ENCODE results near the gene OR8J1. TPM values are rescaled to one million over a fixed set of nuclear protein-coding genes. Genes with fewer than 3 reads are reported as not detected.
"Not testable (repeated sequence)": the region's sequence is repeated elsewhere in the genome, so short reads cannot be mapped to it uniquely, and the experiment has no call there.

Gene OR8J1
- total RNA-seq, 1 donor from 2014 or later = not detected

DNA sequence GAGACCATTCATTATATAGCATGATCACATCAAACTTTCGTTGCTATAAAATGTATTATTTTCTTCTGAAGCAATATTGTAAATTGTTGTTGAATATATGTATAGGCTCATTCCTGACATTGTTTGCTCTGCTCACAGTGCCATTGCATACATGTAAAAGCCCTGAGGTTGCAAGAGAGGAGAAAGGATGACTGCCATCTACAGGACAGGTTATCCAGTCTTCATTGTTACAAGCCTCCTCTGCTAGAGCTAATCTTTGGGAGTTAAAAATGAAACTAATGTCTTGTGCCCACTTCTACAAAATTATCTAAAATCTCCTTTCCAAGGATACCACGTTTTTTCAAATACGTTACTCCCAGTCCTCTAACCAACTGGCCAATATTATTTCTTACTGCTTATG, 42.0 kb downstream of the OR8J1 start:
- TF ChIP-seq, protein P1, sequence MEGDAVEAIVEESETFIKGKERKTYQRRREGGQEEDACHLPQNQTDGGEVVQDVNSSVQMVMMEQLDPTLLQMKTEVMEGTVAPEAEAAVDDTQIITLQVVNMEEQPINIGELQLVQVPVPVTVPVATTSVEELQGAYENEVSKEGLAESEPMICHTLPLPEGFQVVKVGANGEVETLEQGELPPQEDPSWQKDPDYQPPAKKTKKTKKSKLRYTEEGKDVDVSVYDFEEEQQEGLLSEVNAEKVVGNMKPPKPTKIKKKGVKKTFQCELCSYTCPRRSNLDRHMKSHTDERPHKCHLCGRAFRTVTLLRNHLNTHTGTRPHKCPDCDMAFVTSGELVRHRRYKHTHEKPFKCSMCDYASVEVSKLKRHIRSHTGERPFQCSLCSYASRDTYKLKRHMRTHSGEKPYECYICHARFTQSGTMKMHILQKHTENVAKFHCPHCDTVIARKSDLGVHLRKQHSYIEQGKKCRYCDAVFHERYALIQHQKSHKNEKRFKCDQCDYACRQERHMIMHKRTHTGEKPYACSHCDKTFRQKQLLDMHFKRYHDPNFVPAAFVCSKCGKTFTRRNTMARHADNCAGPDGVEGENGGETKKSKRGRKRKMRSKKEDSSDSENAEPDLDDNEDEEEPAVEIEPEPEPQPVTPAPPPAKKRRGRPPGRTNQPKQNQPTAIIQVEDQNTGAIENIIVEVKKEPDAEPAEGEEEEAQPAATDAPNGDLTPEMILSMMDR (IDR thresholded peaks at IDR 0.05; ENCODE audit: borderline replicate concordance) = no peak
- Histone ChIP-seq H3K9me3 (replicated peaks) (no peaks in the 10 kb centered on the region), H3K27ac (replicated peaks) (no peak overlapping the region), H3K36me3 (no peaks in the 10 kb centered on the region), H3K27me3 (ENCODE audit: low read depth) (no peaks in the 10 kb centered on the region), H3K4me3 (no peak overlapping the region), H3K4me1 (no peaks in the 10 kb centered on the region)
- DNase-seq = no peak
- intact Hi-C loops (cut with micrococcal nuclease) = no loop called here

DNA sequence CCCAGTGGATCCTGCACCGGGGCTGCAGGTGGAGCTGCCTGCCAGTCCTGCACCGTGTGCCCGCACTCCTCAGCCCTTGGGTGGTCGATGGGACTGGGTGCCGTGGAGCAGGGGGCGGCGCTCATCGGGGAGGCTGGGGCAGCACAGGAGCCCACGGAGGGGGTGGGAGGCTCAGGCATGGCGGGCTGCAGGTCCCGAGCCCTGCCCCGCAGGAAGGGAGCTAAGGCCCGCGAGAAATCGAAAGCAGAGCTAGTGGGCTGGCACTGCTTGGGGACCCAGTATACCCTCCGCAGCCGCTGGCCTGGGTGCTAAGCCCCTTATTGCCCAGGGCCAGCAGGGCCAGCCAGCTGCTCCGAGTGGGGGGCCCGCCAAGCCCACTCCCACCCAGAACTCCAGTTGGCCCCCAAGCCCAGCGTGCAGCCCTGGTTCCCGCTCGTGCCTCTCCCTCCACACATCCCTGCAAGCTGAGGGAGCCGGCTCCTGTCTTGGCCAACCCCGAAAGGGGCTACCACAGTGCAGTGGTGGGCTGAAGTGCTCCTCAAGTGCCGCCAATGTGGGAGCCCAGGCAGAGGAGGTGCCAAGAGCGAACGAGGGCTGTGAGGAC, 47.9 kb downstream of the OR8J1 start:
- H3K9me3 ChIP-seq (replicated peaks); H3K27me3 ChIP-seq (ENCODE audit: low read depth); DNase-seq; H3K27ac ChIP-seq (replicated peaks); H3K36me3 ChIP-seq; intact Hi-C loops (cut with micrococcal nuclease); H3K4me3 ChIP-seq; H3K4me1 ChIP-seq: not testable (repeated sequence)

DNA sequence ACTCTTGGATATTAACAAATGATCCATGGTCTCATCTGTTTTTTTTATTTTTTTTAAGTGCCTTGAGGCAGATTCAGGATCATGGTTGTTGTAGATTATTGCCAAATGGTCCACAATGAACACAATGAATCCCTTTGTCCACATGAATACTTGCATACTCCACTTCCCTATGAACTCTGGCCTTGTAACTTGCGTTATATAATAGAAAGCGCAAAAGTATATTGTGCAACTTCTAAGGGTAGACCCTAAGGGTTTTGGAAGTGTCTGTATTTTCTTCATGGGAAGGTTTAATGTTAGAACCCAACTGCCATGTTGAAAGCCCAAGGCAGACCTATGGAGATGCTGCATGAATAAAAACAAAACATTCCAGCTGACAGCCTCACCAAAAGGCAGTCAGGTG, 50.3 kb downstream of the OR8J1 start:
- no peaks in the 10 kb centered on the region for H3K4me1 ChIP-seq
- no peak overlapping the region for H3K4me3 ChIP-seq
- DNase-seq = no peak
- no peak overlapping the region for H3K27ac ChIP-seq (replicated peaks)
- TF ChIP-seq, protein P1 (IDR thresholded peaks at IDR 0.05; ENCODE audit: borderline replicate concordance) = no peak
- intact Hi-C loops (cut with micrococcal nuclease) = no loop called here
- H3K36me3 ChIP-seq = no peaks in the 10 kb centered on the region
- no peaks in the 10 kb centered on the region for H3K27me3 ChIP-seq (ENCODE audit: low read depth)
- peaks cover 4% of the 10 kb centered on the region for H3K9me3 ChIP-seq (replicated peaks)

DNA sequence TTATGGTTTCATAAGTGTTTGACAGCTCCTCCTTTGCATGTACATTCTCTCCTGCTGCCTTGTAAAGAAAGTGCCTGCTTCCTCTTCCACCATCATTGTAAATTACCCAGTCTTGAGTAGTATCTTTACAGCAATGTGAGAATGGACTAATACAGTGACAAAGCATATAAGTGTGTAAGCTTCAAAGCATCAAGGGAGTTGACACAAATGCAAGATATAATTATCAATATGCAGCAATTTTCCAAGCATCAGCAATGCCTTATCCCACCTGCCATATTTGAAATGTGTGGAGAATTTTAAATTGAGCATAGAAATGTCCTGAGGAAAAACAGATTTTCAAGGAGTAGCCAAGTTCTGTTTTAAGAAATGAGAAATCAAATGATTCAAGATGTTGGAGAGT, 56.7 kb downstream of the OR8J1 start:
- H3K9me3 ChIP-seq (replicated peaks) = no peaks in the 10 kb centered on the region
- intact Hi-C loops (cut with micrococcal nuclease) = no loop called here
- no peaks in the 10 kb centered on the region for H3K36me3 ChIP-seq
- no peak for DNase-seq
- no peak overlapping the region for H3K27ac ChIP-seq (replicated peaks)
- no peaks in the 10 kb centered on the region for H3K4me1 ChIP-seq
- TF ChIP-seq, protein P1 (IDR thresholded peaks at IDR 0.05; ENCODE audit: borderline replicate concordance) = no peak
- H3K27me3 ChIP-seq (ENCODE audit: low read depth) = no peaks in the 10 kb centered on the region
- no peak overlapping the region for H3K4me3 ChIP-seq

Other genes with a start within 250 kb of the OR8J1 start
- not detected for gene OR8H3, start 231.9 kb upstream of the OR8J1 start, total RNA-seq
- gene OR8J3, start 214.1 kb upstream of the OR8J1 start, total RNA-seq = not detected
- gene OR8K5, start 194.0 kb upstream of the OR8J1 start, total RNA-seq = not detected
- not detected for gene OR5J2, start 177.7 kb upstream of the OR8J1 start, total RNA-seq
- not detected for gene OR5T2, start 120.0 kb upstream of the OR8J1 start, total RNA-seq
- not detected for gene OR5T3, start 102.0 kb upstream of the OR8J1 start, total RNA-seq
- gene OR5T1, start 80.1 kb upstream of the OR8J1 start, total RNA-seq = not detected
- not detected for gene OR8H1, start 62.0 kb upstream of the OR8J1 start, total RNA-seq
- not detected for gene OR8K3, start 39.1 kb upstream of the OR8J1 start, total RNA-seq
- gene OR8K1, start 8.3 kb upstream of the OR8J1 start, total RNA-seq = not detected
- gene OR8U1, start 21.3 kb downstream of the OR8J1 start, total RNA-seq = not detected
- not detected for gene OR5AL1, start 58.4 kb downstream of the OR8J1 start, total RNA-seq
- gene OR5M3, start 119.1 kb downstream of the OR8J1 start, total RNA-seq = not detected
- not detected for gene OR5M8, start 137.1 kb downstream of the OR8J1 start, total RNA-seq
- not detected for gene OR5M11, start 189.0 kb downstream of the OR8J1 start, total RNA-seq
- not detected for gene OR5M10, start 223.4 kb downstream of the OR8J1 start, total RNA-seq

All from left ventricle myocardium inferior (tissue), 1 donor.